Activated CD8-positive, alpha-beta T cell treated with anti-CD3 and anti-CD28 coated beads for 36 hours (primary cell): ENCODE results near the gene ZNF248. TPM values are rescaled to one million over a fixed set of nuclear protein-coding genes. Genes with fewer than 3 reads are reported as not detected.

Experiments used
- ATAC-seq: fragments of 200-7000 bp; cut with Tn5 transposase; one replicate; pipeline ENCODE4 v1.10.0; 2021; ENCODE audit warnings: mild to moderate bottlenecking, moderate library complexity
- CTCF ChIA-PET: fragments of 350-600 bp; sonication (Branson Sonifier 250); formaldehyde crosslinking; loops from one replicate; lab custom pipeline; 2021; ENCODE audit warnings: antibody characterized with exemption; lab: Charles Lee
- POLR2A ChIA-PET: fragments of 350-600 bp; sonication (Branson Sonifier 250); formaldehyde crosslinking; loops from one replicate; lab custom pipeline; 2021; ENCODE audit warnings: antibody characterized with exemption; lab: Charles Lee
- DNase-seq: peaks from one replicate; pipeline ENCODE4 v3.0.0-alpha.2; 2020
- H3K27ac Mint-ChIP-seq: one replicate; pipeline ENCODE4 v1.8.0; 2021; ENCODE audit warnings: mild to moderate bottlenecking, mixed read lengths
- H3K27me3 Mint-ChIP-seq: one replicate; pipeline ENCODE4 v1.8.0; 2021; ENCODE audit warnings: mixed read lengths
- H3K36me3 Mint-ChIP-seq: one replicate; pipeline ENCODE4 v1.8.0; 2021; ENCODE audit warnings: low read depth, mixed read lengths
- H3K4me1 Mint-ChIP-seq: one replicate; pipeline ENCODE4 v1.8.0; 2021; ENCODE audit warnings: low read depth, mixed read lengths
- H3K4me3 Mint-ChIP-seq: one replicate; pipeline ENCODE4 v1.8.0; 2021; ENCODE audit warnings: mild to moderate bottlenecking, moderate library complexity, mixed read lengths
- H3K9me3 Mint-ChIP-seq: one replicate; pipeline ENCODE4 v1.8.0; 2021; ENCODE audit warnings: mixed read lengths
- intact Hi-C: fragments of 100-400 bp; cut with micrococcal nuclease; formaldehyde crosslinking; loops from one replicate; pipeline ENCODE4 v1.10.0; 2022
- total RNA-seq, 2 experiments: library from RNA; stranded (reverse); gene quantifications; one replicate each; pipeline ENCODE4 v1.2.3, GENCODE V29; 2021
- TF ChIP-seq, protein P1 (sequence below): fragments of 200-600 bp; IDR thresholded peaks from one replicate; pipeline ENCODE4 v1.8.0; 2022; ENCODE audit warnings: antibody characterized with exemption, mild to moderate bottlenecking

ZNF248 gene
- total RNA-seq, 2 experiments from 2014 or later, result 8.3 to 8.5 TPM

DNA sequence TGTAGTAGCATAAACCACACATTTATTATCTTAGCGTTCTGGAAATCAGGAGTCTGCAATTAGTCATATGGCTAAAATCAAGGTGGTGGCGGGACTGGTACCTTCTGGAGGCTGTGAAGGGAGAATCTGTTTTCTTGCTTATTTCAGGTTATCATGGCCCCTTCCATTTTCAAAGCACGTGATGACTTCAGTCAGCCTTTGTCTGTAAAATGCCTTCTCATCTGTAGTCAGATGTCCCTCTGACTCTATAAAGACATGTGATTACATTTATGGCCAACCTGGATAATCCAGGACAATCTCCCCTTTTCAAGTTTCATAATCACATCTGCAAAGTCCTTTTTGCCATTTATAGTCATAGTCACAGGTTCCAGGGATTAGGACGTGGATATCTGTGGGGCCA lies 15.5 kb upstream of the ZNF248 start:
- intact Hi-C loops, result no loop called here
- H3K27me3 Mint-ChIP-seq, result no peaks in the 10 kb centered on the region
- CTCF ChIA-PET, result no interaction called here

DNA sequence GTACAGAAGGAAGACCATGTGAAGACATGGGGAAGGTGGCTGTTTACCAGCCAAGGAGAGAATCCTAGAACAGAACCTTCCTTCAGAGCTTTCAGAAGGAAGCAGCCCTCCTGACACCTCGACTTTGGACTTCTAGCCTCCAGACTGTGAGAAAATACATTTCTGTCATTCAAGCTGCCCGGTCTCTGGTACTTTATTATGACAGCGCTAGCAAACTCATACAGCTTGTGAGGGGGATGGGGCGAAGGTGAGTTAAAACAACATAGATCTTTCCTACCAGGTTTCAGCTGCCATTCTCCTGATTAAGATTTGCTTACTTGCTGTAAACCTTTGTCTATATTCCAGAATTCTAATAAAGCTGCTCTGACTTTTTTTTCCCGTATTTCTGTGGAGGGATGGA lies 14.9 kb upstream of the ZNF248 start:
- no peaks in the 10 kb centered on the region for H3K27me3 Mint-ChIP-seq
- intact Hi-C loops, result no loop called here
- H3K36me3 Mint-ChIP-seq, result peaks cover 2% of the 10 kb centered on the region
- no peak overlapping the region for H3K4me3 Mint-ChIP-seq
- TF ChIP-seq, protein P1, sequence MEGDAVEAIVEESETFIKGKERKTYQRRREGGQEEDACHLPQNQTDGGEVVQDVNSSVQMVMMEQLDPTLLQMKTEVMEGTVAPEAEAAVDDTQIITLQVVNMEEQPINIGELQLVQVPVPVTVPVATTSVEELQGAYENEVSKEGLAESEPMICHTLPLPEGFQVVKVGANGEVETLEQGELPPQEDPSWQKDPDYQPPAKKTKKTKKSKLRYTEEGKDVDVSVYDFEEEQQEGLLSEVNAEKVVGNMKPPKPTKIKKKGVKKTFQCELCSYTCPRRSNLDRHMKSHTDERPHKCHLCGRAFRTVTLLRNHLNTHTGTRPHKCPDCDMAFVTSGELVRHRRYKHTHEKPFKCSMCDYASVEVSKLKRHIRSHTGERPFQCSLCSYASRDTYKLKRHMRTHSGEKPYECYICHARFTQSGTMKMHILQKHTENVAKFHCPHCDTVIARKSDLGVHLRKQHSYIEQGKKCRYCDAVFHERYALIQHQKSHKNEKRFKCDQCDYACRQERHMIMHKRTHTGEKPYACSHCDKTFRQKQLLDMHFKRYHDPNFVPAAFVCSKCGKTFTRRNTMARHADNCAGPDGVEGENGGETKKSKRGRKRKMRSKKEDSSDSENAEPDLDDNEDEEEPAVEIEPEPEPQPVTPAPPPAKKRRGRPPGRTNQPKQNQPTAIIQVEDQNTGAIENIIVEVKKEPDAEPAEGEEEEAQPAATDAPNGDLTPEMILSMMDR, result no peak
- ATAC-seq (no peak), DNase-seq (no peak)
- no peak overlapping the region for H3K27ac Mint-ChIP-seq
- H3K4me1 Mint-ChIP-seq, result no peaks in the 10 kb centered on the region
- no peaks in the 10 kb centered on the region for H3K9me3 Mint-ChIP-seq
- ChIA-PET POLR2A (no interaction called here), CTCF (no interaction called here)

More for the DNA sequence above, 15.5 kb upstream of the ZNF248 start:
- ATAC-seq (no peak), DNase-seq (no peak)
- POLR2A ChIA-PET, result no interaction called here
- Mint-ChIP-seq H3K4me3 (no peak overlapping the region), H3K9me3 (no peaks in the 10 kb centered on the region), H3K36me3 (peaks cover 2% of the 10 kb centered on the region), H3K4me1 (no peaks in the 10 kb centered on the region), H3K27ac (no peak overlapping the region)
- TF ChIP-seq, protein P1, result no peak

DNA sequence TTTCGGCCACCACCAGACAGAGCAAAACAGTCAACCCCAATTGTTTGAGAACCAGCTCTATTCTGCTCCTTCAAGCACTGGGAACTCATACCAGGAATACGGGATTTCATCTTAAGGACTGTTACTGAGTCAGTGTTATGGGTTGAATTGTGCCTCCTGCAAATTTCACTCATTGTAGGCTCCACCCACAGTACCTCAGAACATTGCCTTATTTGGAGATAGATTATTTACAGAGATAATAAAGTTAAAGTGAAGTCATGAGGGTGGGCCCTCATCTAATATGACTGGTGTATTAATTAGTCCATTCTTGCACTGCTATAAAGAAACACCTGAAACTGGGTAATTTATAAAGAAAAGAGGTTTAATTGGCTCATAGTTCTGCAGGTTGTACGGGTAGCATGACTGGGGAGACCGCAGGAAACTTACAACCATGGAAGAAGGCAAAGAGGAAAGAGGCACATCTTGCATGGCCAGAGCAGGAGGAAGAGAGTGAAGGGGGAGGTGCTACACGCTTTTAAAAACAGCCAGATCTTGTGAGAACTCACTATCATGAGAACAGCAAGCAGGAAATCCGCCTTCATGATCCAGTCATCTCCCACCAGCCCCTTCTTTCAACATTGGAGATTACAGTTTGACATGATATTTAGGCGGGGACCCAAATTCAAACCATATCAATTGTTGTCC lies 14.3 kb upstream of the ZNF248 start:
- H3K4me3 Mint-ChIP-seq, result no peak overlapping the region
- peaks cover 2% of the 10 kb centered on the region for H3K36me3 Mint-ChIP-seq
- H3K27me3 Mint-ChIP-seq, result no peaks in the 10 kb centered on the region
- CTCF ChIA-PET, result no interaction called here
- ATAC-seq (no peak), DNase-seq (no peak)
- POLR2A ChIA-PET, result no interaction called here
- H3K4me1 Mint-ChIP-seq, result no peaks in the 10 kb centered on the region
- intact Hi-C loops, result no loop called here
- H3K27ac Mint-ChIP-seq, result no peak overlapping the region
- TF ChIP-seq, protein P1, result no peak
- no peaks in the 10 kb centered on the region for H3K9me3 Mint-ChIP-seq

DNA sequence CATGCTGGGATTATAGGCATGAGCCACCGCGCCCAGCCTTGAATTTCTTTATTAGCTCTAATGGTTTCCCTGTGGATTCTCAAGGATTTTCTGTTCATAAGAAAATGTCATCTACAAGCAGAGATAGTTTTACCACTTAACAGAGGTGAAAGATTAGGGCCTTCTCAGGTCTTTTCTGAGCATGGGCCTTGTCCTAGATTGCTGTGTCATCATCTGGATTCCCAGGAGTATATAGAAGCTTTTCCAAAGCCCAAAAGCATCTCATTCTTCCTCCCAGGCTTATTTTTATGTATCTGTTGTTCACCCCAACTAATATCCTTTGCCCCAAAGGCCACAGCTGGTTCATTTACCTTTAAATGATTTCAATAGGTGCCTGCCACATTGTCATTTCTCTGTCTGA lies 13.7 kb upstream of the ZNF248 start:
- Mint-ChIP-seq H3K4me1 (no peaks in the 10 kb centered on the region), H3K27ac (no peak overlapping the region), H3K36me3 (peaks cover 2% of the 10 kb centered on the region), H3K27me3 (no peaks in the 10 kb centered on the region), H3K4me3 (no peak overlapping the region), H3K9me3 (no peaks in the 10 kb centered on the region)
- TF ChIP-seq, protein P1, result no peak
- intact Hi-C loops, result no loop called here
- ATAC-seq (no peak), DNase-seq (no peak)
- ChIA-PET POLR2A (no interaction called here), CTCF (no interaction called here)

DNA sequence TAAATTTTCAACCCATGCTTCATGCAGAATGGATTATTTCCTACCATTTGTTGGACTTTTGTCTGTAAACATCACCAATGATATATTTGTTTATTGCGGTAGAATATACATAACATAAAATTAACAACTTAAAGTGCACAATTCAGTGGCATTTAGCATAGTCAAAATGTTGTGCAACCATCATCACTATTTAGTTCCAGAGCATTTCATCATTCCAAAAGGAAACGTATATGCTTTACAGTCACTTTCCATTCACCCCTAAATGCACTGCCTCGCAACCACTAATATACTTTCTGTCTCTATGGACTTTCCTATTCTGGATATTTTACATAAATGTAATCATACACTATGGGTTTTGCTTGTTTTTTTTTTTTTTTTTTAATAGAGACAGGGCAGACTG lies 11.4 kb upstream of the ZNF248 start:
- Mint-ChIP-seq H3K9me3 (no peaks in the 10 kb centered on the region), H3K4me3 (no peak overlapping the region), H3K4me1 (no peaks in the 10 kb centered on the region), H3K27ac (no peak overlapping the region), H3K36me3 (peaks cover 2% of the 10 kb centered on the region), H3K27me3 (no peaks in the 10 kb centered on the region)
- intact Hi-C loops, result no loop called here
- POLR2A ChIA-PET, result no interaction called here
- DNase-seq (no peak), ATAC-seq (no peak)
- TF ChIP-seq, protein P1, result no peak
- CTCF ChIA-PET, result no interaction called here
